HEK293 (cell line): ENCODE measurements around the gene KLC3.

ENCODE experiments used
- CTCF ChIA-PET: fragments of 350-600 bp; formaldehyde crosslinking; extraction: SDS; loops from one replicate; lab custom pipeline; 2021; ENCODE audit warnings: antibody characterized with exemption; lab: Yijun Ruan, JAX
- POLR2A ChIA-PET: fragments of 300-600 bp; formaldehyde crosslinking; extraction: SDS; loops from one replicate; lab custom pipeline; 2020; ENCODE audit warnings: antibody characterized with exemption, inconsistent platforms; lab: Yijun Ruan, JAX
- H3K27ac ChIP-seq: fragments of 200-500 bp; sonication (Bioruptor generic); 2 replicates; pipeline ENCODE4 v1.5.1; 2014; ENCODE audit warnings: low read depth, low read length, control low read depth, inconsistent platforms; ENCODE audit errors: extremely low read depth
- H3K36me3 ChIP-seq, 2 experiments: fragments of 200-500 bp in 1 of 2; sonication (Bioruptor generic) in 1 of 2; 1 replicate in 1 of 2; 2 replicates in 1 of 2; pipeline ENCODE4 v1.5.1; 2014 to 2017; ENCODE audit warnings: inconsistent platforms in 2 of 2, low read length in 2 of 2; ENCODE audit not compliant: control insufficient read depth in 2 of 2, insufficient read depth in 1 of 2
- H3K4me1 ChIP-seq: fragments of 200-500 bp; sonication (Bioruptor generic); 2 replicates; pipeline ENCODE4 v1.5.1; 2014; ENCODE audit warnings: mild to moderate bottlenecking, low read length, inconsistent platforms; ENCODE audit not compliant: control insufficient read depth, insufficient read depth
- H3K4me3 ChIP-seq: 2 replicates; pipeline ENCODE4 v1.5.1; 2011; ENCODE audit warnings: low read depth, mild to moderate bottlenecking, control low read depth, low read length, moderate library complexity
- H3K9me3 ChIP-seq: fragments of 200-500 bp; sonication (Bioruptor generic); 2 replicates; pipeline ENCODE4 v1.5.1; 2014; ENCODE audit warnings: low read depth, low read length, inconsistent platforms; ENCODE audit not compliant: control insufficient read depth, insufficient read depth
- EGR2 ChIP-seq: fragments of 450-650 bp; formaldehyde crosslinking; IDR thresholded peaks from 2 replicates; pipeline ENCODE4 v1.5.1; 2016; ENCODE audit warnings: low read depth, missing biosample characterization, missing genetic modification characterization
- GLIS1 ChIP-seq: fragments of 450-650 bp; formaldehyde crosslinking; IDR thresholded peaks from 2 replicates; pipeline ENCODE4 v1.5.1; 2016; ENCODE audit warnings: missing biosample characterization, missing genetic modification characterization
- HOXC10 ChIP-seq: sonication (generic); formaldehyde crosslinking; IDR thresholded peaks from 2 replicates; pipeline ENCODE4 v1.8.1; 2023; ENCODE audit warnings: mild to moderate bottlenecking, missing genetic modification reagents
- KLF10 ChIP-seq: fragments of 450-650 bp; IDR thresholded peaks from 2 replicates; pipeline ENCODE4 v1.5.1; 2018; ENCODE audit warnings: missing biosample characterization, mild to moderate bottlenecking, missing genetic modification characterization
- MZF1 ChIP-seq: fragments of 450-650 bp; formaldehyde crosslinking; IDR thresholded peaks from 2 replicates; pipeline ENCODE4 v1.5.1; 2017; ENCODE audit warnings: missing biosample characterization, missing genetic modification characterization, borderline replicate concordance
- PRDM1 ChIP-seq: fragments of 450-650 bp; formaldehyde crosslinking; IDR thresholded peaks from 2 replicates; pipeline ENCODE4; 2016; ENCODE audit warnings: missing biosample characterization, missing genetic modification characterization
- REPIN1 ChIP-seq: fragments of 450-650 bp; formaldehyde crosslinking; IDR thresholded peaks from 2 replicates; pipeline ENCODE4 v1.5.1; 2017; ENCODE audit warnings: missing biosample characterization, missing genetic modification characterization, low read depth
- TCF7L2 ChIP-seq: IDR thresholded peaks from 2 replicates; pipeline ENCODE4 v1.6.1; 2011; ENCODE audit warnings: low read depth, mild to moderate bottlenecking, inconsistent platforms, low read length, moderate library complexity, borderline replicate concordance
- TRIM28 ChIP-seq: IDR thresholded peaks from 2 replicates; pipeline ENCODE4 v1.6.1; 2011; ENCODE audit warnings: low read length, control low read depth, borderline replicate concordance
- ZFHX2 ChIP-seq: fragments of 450-650 bp; formaldehyde crosslinking; conservative IDR thresholded peaks from 2 replicates; pipeline ENCODE4 v1.5.1; 2016; ENCODE audit warnings: missing biosample characterization, missing genetic modification characterization
- ZFP37 ChIP-seq: fragments of 450-650 bp; formaldehyde crosslinking; IDR thresholded peaks from 2 replicates; pipeline ENCODE4 v1.5.1; 2016; ENCODE audit warnings: missing biosample characterization, missing genetic modification characterization
- ZIC2 ChIP-seq: fragments of 450-650 bp; formaldehyde crosslinking; IDR thresholded peaks from 2 replicates; pipeline ENCODE4 v1.5.1; 2016; ENCODE audit warnings: missing biosample characterization, missing genetic modification characterization
- ZNF112 ChIP-seq: fragments of 450-650 bp; formaldehyde crosslinking; IDR thresholded peaks from 2 replicates; pipeline ENCODE4 v1.5.0; 2017; ENCODE audit warnings: missing biosample characterization, missing genetic modification characterization
- ZNF138 ChIP-seq: fragments of 450-650 bp; formaldehyde crosslinking; IDR thresholded peaks from 2 replicates; pipeline ENCODE4 v1.5.1; 2016; ENCODE audit warnings: missing biosample characterization, missing genetic modification characterization, borderline replicate concordance
- ZNF16 ChIP-seq: fragments of 450-650 bp; formaldehyde crosslinking; IDR thresholded peaks from 2 replicates; pipeline ENCODE4 v1.5.1; 2016; ENCODE audit warnings: low read depth, missing biosample characterization, missing genetic modification characterization
- ZNF223 ChIP-seq: fragments of 450-650 bp; formaldehyde crosslinking; IDR thresholded peaks from 2 replicates; pipeline ENCODE4 v1.5.1; 2016; ENCODE audit warnings: missing biosample characterization, missing genetic modification characterization
- ZNF239 ChIP-seq: fragments of 450-650 bp; formaldehyde crosslinking; IDR thresholded peaks from 2 replicates; pipeline ENCODE4 v1.5.1; 2016; ENCODE audit warnings: missing biosample characterization, missing genetic modification characterization
- ZNF423 ChIP-seq: fragments of 450-650 bp; formaldehyde crosslinking; IDR thresholded peaks from 2 replicates; pipeline ENCODE4 v1.5.1; 2016; ENCODE audit warnings: missing biosample characterization, missing genetic modification characterization
- ZNF433 ChIP-seq: fragments of 450-650 bp; formaldehyde crosslinking; IDR thresholded peaks from 2 replicates; pipeline ENCODE4 v1.5.1; 2016; ENCODE audit warnings: missing biosample characterization, missing genetic modification characterization, low read depth
- ZNF48 ChIP-seq: fragments of 450-650 bp; formaldehyde crosslinking; IDR thresholded peaks from 2 replicates; pipeline ENCODE4 v1.5.1; 2016; ENCODE audit warnings: missing biosample characterization, missing genetic modification characterization
- ZNF600 ChIP-seq: fragments of 450-650 bp; formaldehyde crosslinking; IDR thresholded peaks from 2 replicates; pipeline ENCODE4 v1.5.1; 2016; ENCODE audit warnings: missing biosample characterization, missing genetic modification characterization
- ZNF610 ChIP-seq: fragments of 450-650 bp; formaldehyde crosslinking; IDR thresholded peaks from 2 replicates; pipeline ENCODE4 v1.5.1; 2016; ENCODE audit warnings: missing biosample characterization, missing genetic modification characterization, borderline replicate concordance
- ZNF785 ChIP-seq: fragments of 450-650 bp; formaldehyde crosslinking; IDR thresholded peaks from 2 replicates; pipeline ENCODE4 v1.5.1; 2016; ENCODE audit warnings: missing biosample characterization, missing genetic modification characterization
- TF ChIP-seq, protein P1 (sequence below): fragments of 450-650 bp; formaldehyde crosslinking; IDR thresholded peaks from 2 replicates; pipeline ENCODE4 v1.5.1; 2016; ENCODE audit warnings: missing biosample characterization, missing genetic modification characterization
- TF ChIP-seq, protein P2 (sequence below): fragments of 450-650 bp; formaldehyde crosslinking; conservative IDR thresholded peaks from 2 replicates; pipeline ENCODE4 v1.5.1; 2016; ENCODE audit warnings: low read depth, missing biosample characterization, missing genetic modification characterization
- TF ChIP-seq, protein P3 (sequence below): fragments of 450-650 bp; formaldehyde crosslinking; IDR thresholded peaks from 2 replicates; pipeline ENCODE4 v1.5.1; 2016; ENCODE audit warnings: missing biosample characterization, missing genetic modification characterization

The KLC3 gene

DNA sequence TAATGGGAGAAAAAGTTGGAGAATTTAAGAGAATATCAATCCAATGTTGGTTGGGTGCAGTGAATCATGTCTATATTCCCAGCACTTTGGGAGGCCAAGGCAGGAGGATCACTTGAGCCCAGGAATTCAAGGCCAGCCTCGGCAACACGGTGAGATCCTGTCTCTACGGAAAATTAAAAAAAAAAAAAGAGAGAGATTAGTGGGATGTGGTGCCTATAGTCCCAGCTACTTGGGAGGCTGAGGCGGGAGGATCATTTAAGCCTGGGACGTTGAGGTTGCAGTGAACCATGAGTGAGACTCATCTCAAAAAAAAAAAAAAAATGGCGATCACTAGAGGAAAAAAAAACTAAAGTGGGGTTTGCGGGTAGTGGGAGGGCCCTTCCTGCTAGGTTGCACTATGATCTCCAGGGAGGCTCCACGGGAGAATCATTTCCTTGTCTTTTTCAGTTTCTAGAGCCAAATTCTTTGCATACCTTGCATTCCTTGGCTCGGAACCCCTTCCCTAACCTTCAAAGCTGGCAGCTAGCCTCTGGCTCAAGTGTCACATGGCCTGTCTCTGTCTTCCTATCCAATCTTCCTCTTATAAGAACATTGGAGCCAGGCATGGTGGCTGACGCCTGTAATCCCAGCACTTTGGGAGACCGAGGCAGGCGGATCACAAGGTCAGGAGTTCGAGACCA lies 35.6 kb downstream of the KLC3 start:
- 0 out of 2 replicates have a peak, but pooled peaks cover 2% of the 10 kb centered on the region for H3K4me1 ChIP-seq
- TF ChIP-seq TCF7L2 (no peak), REPIN1 (tag by site-specific recombination) (no peak), ZNF16 (tag by site-specific recombination) (no peak), GLIS1 (tag by site-specific recombination) (0 out of 2 replicates have a peak, but pooled peaks have one; percentile 3), ZNF223 (tag by site-specific recombination) (no peak), TRIM28 (no peak), ZFP37 (tag by site-specific recombination) (no peak), ZNF112 (no peak), HOXC10 (CRISPR knock-in tag) (no peak), ZNF138 (tag by site-specific recombination) (no peak), ZIC2 (no peak), PRDM1 (tag by site-specific recombination) (peak; percentile 50; the same call in 1 of the 2 replicates), ZNF48 (no peak), ZNF239 (tag by site-specific recombination) (no peak), ZNF423 (tag by site-specific recombination) (no peak)
- TF ChIP-seq, protein P1, sequence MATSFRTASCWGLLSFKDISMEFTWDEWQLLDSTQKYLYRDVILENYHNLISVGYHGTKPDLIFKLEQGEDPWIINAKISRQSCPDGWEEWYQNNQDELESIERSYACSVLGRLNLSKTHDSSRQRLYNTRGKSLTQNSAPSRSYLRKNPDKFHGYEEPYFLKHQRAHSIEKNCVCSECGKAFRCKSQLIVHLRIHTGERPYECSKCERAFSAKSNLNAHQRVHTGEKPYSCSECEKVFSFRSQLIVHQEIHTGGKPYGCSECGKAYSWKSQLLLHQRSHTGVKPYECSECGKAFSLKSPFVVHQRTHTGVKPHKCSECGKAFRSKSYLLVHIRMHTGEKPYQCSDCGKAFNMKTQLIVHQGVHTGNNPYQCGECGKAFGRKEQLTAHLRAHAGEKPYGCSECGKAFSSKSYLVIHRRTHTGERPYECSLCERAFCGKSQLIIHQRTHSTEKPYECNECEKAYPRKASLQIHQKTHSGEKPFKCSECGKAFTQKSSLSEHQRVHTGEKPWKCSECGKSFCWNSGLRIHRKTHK (tag by site-specific recombination) = no peak
- H3K9me3 ChIP-seq = no peaks in the 10 kb centered on the region
- ChIA-PET CTCF (interaction anchor here (0.6 to 1.2 kb wide), 4 partner anchors 24 to 1169 kb away, joined by 3 to 5 read pairs (median 3); partner anchors contain the start of gene SNRPD2), POLR2A (interaction anchor here (0.7 to 1.2 kb wide), 5 partner anchors 24 to 198 kb away, joined by 3 to 4 read pairs (median 4); partner anchors contain the start of genes BLOC1S3 and TRAPPC6A)
- H3K27ac ChIP-seq = no peak overlapping the region
- H3K4me3 ChIP-seq = no peak overlapping the region
- no peaks in the 10 kb centered on the region; a peak in 1 of 3 replicates for H3K36me3 ChIP-seq

DNA sequence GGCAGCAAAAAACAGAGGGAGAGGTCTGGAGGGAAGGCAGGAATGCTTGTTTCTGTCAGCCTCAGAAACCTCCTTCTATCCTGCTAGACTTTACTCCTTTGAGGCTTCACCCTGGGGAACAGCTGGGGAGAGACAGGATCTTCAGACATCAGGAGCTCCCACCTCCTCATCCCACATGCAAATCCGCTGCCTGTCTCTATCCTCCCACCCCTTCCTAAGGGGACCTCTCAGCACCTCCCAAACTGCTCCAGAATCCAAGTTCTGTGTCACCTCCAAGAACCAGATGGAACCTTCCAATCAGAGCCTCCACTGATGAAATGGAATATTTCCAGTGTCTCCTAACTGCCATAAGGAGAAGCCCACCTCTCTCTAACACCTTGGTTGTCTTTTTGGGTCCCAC lies 39.6 kb downstream of the KLC3 start:
- POLR2A ChIA-PET = interaction anchor here (0.6 kb wide), 1 partner anchor 14 kb away, joined by 4 read pairs; no protein-coding TSS in a partner anchor

More for the DNA sequence above, 39.6 kb downstream of the KLC3 start:
- no peak for TF ChIP-seq ZNF433 (tag by site-specific recombination)
- TF ChIP-seq MZF1 (tag by site-specific recombination) = no peak
- TF ChIP-seq GLIS1 (tag by site-specific recombination) = no peak
- TF ChIP-seq ZNF610 (tag by site-specific recombination) = no peak
- TF ChIP-seq, protein P2, sequence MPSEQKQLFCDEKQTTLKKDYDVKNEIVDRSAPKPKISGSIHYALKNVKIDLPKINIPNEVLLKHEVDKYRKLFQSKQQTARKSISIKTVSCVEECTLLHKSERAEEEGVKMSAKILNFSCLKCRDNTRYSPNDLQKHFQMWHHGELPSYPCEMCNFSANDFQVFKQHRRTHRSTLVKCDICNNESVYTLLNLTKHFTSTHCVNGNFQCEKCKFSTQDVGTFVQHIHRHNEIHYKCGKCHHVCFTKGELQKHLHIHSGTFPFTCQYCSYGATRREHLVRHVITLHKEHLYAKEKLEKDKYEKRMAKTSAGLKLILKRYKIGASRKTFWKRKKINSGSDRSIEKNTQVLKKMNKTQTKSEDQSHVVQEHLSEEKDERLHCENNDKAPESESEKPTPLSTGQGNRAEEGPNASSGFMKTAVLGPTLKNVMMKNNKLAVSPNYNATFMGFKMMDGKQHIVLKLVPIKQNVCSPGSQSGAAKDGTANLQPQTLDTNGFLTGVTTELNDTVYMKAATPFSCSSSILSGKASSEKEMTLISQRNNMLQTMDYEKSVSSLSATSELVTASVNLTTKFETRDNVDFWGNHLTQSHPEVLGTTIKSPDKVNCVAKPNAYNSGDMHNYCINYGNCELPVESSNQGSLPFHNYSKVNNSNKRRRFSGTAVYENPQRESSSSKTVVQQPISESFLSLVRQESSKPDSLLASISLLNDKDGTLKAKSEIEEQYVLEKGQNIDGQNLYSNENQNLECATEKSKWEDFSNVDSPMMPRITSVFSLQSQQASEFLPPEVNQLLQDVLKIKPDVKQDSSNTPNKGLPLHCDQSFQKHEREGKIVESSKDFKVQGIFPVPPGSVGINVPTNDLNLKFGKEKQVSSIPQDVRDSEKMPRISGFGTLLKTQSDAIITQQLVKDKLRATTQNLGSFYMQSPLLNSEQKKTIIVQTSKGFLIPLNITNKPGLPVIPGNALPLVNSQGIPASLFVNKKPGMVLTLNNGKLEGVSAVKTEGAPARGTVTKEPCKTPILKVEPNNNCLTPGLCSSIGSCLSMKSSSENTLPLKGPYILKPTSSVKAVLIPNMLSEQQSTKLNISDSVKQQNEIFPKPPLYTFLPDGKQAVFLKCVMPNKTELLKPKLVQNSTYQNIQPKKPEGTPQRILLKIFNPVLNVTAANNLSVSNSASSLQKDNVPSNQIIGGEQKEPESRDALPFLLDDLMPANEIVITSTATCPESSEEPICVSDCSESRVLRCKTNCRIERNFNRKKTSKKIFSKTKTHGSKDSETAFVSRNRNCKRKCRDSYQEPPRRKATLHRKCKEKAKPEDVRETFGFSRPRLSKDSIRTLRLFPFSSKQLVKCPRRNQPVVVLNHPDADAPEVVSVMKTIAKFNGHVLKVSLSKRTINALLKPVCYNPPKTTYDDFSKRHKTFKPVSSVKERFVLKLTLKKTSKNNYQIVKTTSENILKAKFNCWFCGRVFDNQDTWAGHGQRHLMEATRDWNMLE (tag by site-specific recombination) = no peak
- TF ChIP-seq KLF10 (tag by site-specific recombination) = no peak
- no peak for TF ChIP-seq ZNF785 (tag by site-specific recombination)
- no peak for TF ChIP-seq ZNF600 (tag by site-specific recombination)
- TF ChIP-seq ZFHX2 (tag by site-specific recombination) = peak; percentile 18; the same call in 1 of the 2 replicates
- TF ChIP-seq, protein P3, sequence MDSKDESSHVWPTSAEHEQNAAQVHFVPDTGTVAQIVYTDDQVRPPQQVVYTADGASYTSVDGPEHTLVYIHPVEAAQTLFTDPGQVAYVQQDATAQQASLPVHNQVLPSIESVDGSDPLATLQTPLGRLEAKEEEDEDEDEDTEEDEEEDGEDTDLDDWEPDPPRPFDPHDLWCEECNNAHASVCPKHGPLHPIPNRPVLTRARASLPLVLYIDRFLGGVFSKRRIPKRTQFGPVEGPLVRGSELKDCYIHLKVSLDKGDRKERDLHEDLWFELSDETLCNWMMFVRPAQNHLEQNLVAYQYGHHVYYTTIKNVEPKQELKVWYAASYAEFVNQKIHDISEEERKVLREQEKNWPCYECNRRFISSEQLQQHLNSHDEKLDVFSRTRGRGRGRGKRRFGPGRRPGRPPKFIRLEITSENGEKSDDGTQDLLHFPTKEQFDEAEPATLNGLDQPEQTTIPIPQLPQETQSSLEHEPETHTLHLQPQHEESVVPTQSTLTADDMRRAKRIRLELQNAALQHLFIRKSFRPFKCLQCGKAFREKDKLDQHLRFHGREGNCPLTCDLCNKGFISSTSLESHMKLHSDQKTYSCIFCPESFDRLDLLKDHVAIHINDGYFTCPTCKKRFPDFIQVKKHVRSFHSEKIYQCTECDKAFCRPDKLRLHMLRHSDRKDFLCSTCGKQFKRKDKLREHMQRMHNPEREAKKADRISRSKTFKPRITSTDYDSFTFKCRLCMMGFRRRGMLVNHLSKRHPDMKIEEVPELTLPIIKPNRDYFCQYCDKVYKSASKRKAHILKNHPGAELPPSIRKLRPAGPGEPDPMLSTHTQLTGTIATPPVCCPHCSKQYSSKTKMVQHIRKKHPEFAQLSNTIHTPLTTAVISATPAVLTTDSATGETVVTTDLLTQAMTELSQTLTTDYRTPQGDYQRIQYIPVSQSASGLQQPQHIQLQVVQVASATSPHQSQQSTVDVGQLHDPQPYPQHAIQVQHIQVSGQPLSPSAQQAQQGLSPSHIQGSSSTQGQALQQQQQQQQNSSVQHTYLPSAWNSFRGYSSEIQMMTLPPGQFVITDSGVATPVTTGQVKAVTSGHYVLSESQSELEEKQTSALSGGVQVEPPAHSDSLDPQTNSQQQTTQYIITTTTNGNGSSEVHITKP (tag by site-specific recombination) = peak; percentile 85
- peak; percentile 50; the same call in 1 of the 2 replicates for TF ChIP-seq EGR2 (tag by site-specific recombination)
- Histone ChIP-seq H3K9me3 (no peaks in the 10 kb centered on the region), H3K27ac (no peak overlapping the region), H3K4me1 (no peaks in the 10 kb centered on the region), H3K36me3 (no peaks in the 10 kb centered on the region; a peak in 1 of 3 replicates), H3K4me3 (no peak overlapping the region)
- CTCF ChIA-PET = interaction anchor here (1.0 to 1.7 kb wide), 2 partner anchors 22 to 24 kb away, joined by 4 read pairs; no protein-coding TSS in a partner anchor
